HEK293 (cell line): Measurements from ENCODE around the gene UGT1A4.
"Not testable (repeated sequence)": the region's sequence is repeated elsewhere in the genome, so short reads cannot be mapped to it uniquely, and the experiment has no call there.

Experiments used
- CTCF ChIP-seq: fragments of 450-650 bp; formaldehyde crosslinking; IDR thresholded peaks from 2 replicates; pipeline ENCODE4 v1.5.1; 2016; ENCODE audit warnings: missing biosample characterization, missing genetic modification characterization
- ELK4 ChIP-seq: IDR thresholded peaks from 2 replicates; pipeline ENCODE4 v1.6.1; 2011; ENCODE audit warnings: mild to moderate bottlenecking, low read depth, low read length, borderline replicate concordance
- HOXA7 ChIP-seq: sonication (generic); formaldehyde crosslinking; IDR thresholded peaks from 2 replicates; pipeline ENCODE4 v1.8.1; 2022; ENCODE audit warnings: missing genetic modification reagents, borderline replicate concordance
- PRDM4 ChIP-seq: fragments of 450-650 bp; formaldehyde crosslinking; IDR thresholded peaks from 2 replicates; pipeline ENCODE4 v1.5.1; 2017; ENCODE audit warnings: missing biosample characterization, missing genetic modification characterization
- ZNF23 ChIP-seq: fragments of 450-650 bp; formaldehyde crosslinking; IDR thresholded peaks from 2 replicates; pipeline ENCODE4 v1.5.1; 2016; ENCODE audit warnings: missing biosample characterization, missing genetic modification characterization, borderline replicate concordance
- ZNF248 ChIP-seq: fragments of 450-650 bp; formaldehyde crosslinking; IDR thresholded peaks from 2 replicates; pipeline ENCODE4 v1.5.1; 2017; ENCODE audit warnings: missing biosample characterization, missing genetic modification characterization
- ZNF394 ChIP-seq: fragments of 450-650 bp; formaldehyde crosslinking; IDR thresholded peaks from 2 replicates; pipeline ENCODE4 v1.5.1; 2016; ENCODE audit warnings: missing biosample characterization, missing genetic modification characterization, mild to moderate bottlenecking, moderate library complexity, borderline replicate concordance
- ZNF416 ChIP-seq: fragments of 450-650 bp; formaldehyde crosslinking; IDR thresholded peaks from 2 replicates; pipeline ENCODE4 v1.5.1; 2016; ENCODE audit warnings: missing biosample characterization, missing genetic modification characterization
- ZNF776 ChIP-seq: fragments of 450-650 bp; formaldehyde crosslinking; IDR thresholded peaks from 2 replicates; pipeline ENCODE4 v1.5.0; 2017; ENCODE audit warnings: missing biosample characterization, missing genetic modification characterization, borderline replicate concordance

GRCh38 chr2:233751212-233752009 is 32.9 kb downstream of the UGT1A4 start:
- TF ChIP-seq PRDM4 (tag by site-specific recombination); CTCF (tag by site-specific recombination); HOXA7 (CRISPR knock-in tag); ZNF416; ZNF776 (tag by site-specific recombination); ZNF248 (tag by site-specific recombination); ZNF23 (tag by site-specific recombination); ELK4; ZNF394: not testable (repeated sequence)
